A549 (cell line): ENCODE measurements around the gene SLC26A1. TPM values are rescaled to one million over a fixed set of nuclear protein-coding genes. Genes with fewer than 3 reads are reported as not detected.

ENCODE experiments used
- ATAC-seq, 2 experiments: fragments of 200-7000 bp in 1 of 2; fragments of >200 bp in 1 of 2; cut with Nextera tagmentation in 1 of 2; cut with Tn5 transposase in 1 of 2; 3 replicates each; pipeline versions ENCODE4 v1.8.0 to v1.9.1; 2018 to 2020; ENCODE audit warnings: mild to moderate bottlenecking in 1 of 2, moderate library complexity in 1 of 2
- CTCF ChIA-PET: fragments of 300-600 bp; sonication (Branson Sonifier 250); formaldehyde crosslinking; extraction: SDS; loops from one replicate; lab custom pipeline; 2021; ENCODE audit warnings: antibody characterized with exemption, inconsistent platforms; lab: Yijun Ruan, JAX
- POLR2A ChIA-PET: fragments of 350-600 bp; formaldehyde crosslinking; extraction: SDS; loops from one replicate; lab custom pipeline; 2021; ENCODE audit warnings: antibody characterized with exemption, inconsistent platforms; lab: Yijun Ruan, JAX
- DNase-seq, 2 experiments: peaks; one replicate each; pipeline versions ENCODE4 v3.0.0 to v3.0.0-alpha.2; 2011 to 2016; ENCODE audit warnings: low read depth in 1 of 2, low spot score in 1 of 2
- FAIRE-seq: peaks from 2 replicates; lab custom pipeline; 2011; peaks lifted over from hg19 to GRCh38; lab: Jason Lieb, UNC
- H3K27ac ChIP-seq, 2 experiments: fragments of >200 bp; sonication (Bioruptor Twin); formaldehyde crosslinking; 3 replicates each; pipeline ENCODE4 v1.5.1; 2016 to 2017
- H3K4me1 ChIP-seq: fragments of >200 bp; sonication (Bioruptor Twin); formaldehyde crosslinking; 3 replicates; pipeline ENCODE4 v1.6.1; 2016
- H3K4me2 ChIP-seq: fragments of >200 bp; sonication (Bioruptor Twin); formaldehyde crosslinking; 3 replicates; pipeline ENCODE4 v1.6.1; 2016
- H3K4me3 ChIP-seq: fragments of >200 bp; sonication (Bioruptor Twin); formaldehyde crosslinking; 3 replicates; pipeline ENCODE4 v1.5.1; 2016
- H3K9me3 ChIP-seq: fragments of >200 bp; sonication (Bioruptor Twin); formaldehyde crosslinking; 3 replicates; pipeline ENCODE4 v1.6.1; 2016
- CBX8 ChIP-seq: fragments of 200-600 bp; sonication (generic); IDR thresholded peaks from 2 replicates; pipeline ENCODE4 v1.6.1; 2016
- EHF ChIP-seq: fragments of 250-450 bp; sonication (Bioruptor Pico); IDR thresholded peaks from 2 replicates; pipeline ENCODE4 v1.5.0; 2020; ENCODE audit warnings: mild to moderate bottlenecking
- EHMT2 ChIP-seq: fragments of 200-600 bp; sonication (generic); IDR thresholded peaks from 2 replicates; pipeline ENCODE4 v1.6.1; 2016; ENCODE audit warnings: antibody characterized with exemption, low read depth, mild to moderate bottlenecking, moderate library complexity
- ESRRA ChIP-seq: fragments of 150-350 bp; IDR thresholded peaks from 2 replicates; pipeline ENCODE4 v1.6.1; 2014; ENCODE audit warnings: mild to moderate bottlenecking, low read length, borderline replicate concordance
- FOSB ChIP-seq: fragments of 250-450 bp; sonication (Bioruptor Pico); IDR thresholded peaks from 2 replicates; pipeline ENCODE4 v1.5.0; 2020; ENCODE audit warnings: mild to moderate bottlenecking, moderate library complexity
- GATA3 ChIP-seq: IDR thresholded peaks from 2 replicates; pipeline ENCODE4 v1.6.1; 2012; ENCODE audit warnings: borderline replicate concordance
- HDAC2 ChIP-seq: fragments of 200-600 bp; sonication (generic); IDR thresholded peaks from 2 replicates; pipeline ENCODE4 v1.6.1; 2016
- HOXA7 ChIP-seq: fragments of 250-450 bp; sonication (Bioruptor Pico); IDR thresholded peaks from 2 replicates; pipeline ENCODE4 v1.5.0; 2020; ENCODE audit warnings: mild to moderate bottlenecking, moderate library complexity
- MAFK ChIP-seq: fragments of 450-650 bp; IDR thresholded peaks from 2 replicates; pipeline ENCODE4 v1.6.1; 2014; ENCODE audit not compliant: partially characterized antibody
- NPAS2 ChIP-seq: fragments of 250-450 bp; sonication (Bioruptor Pico); IDR thresholded peaks from 2 replicates; pipeline ENCODE4 v1.8.0; 2022; ENCODE audit warnings: mild to moderate bottlenecking, moderate library complexity, borderline replicate concordance
- NR3C1 ChIP-seq: fragments of >200 bp; sonication (Bioruptor Twin); formaldehyde crosslinking; IDR thresholded peaks from 3 replicates; pipeline ENCODE4 v1.6.1; 2017
- PHF8 ChIP-seq: fragments of 200-600 bp; sonication (generic); IDR thresholded peaks from 2 replicates; pipeline ENCODE4 v1.6.1; 2016; ENCODE audit warnings: low read depth, mild to moderate bottlenecking, antibody characterized with exemption, moderate library complexity, borderline replicate concordance
- POLR2A ChIP-seq: IDR thresholded peaks from 2 replicates; pipeline ENCODE4 v1.6.1; 2012; ENCODE audit warnings: mild to moderate bottlenecking, low read length
- RAD21 ChIP-seq, 2 experiments: fragments of >200 bp in 1 of 2; sonication (Bioruptor Twin) in 1 of 2; formaldehyde crosslinking in 1 of 2; IDR thresholded peaks in 1 of 2; conservative IDR thresholded peaks in 1 of 2; 2 replicates in 1 of 2; 3 replicates in 1 of 2; pipeline ENCODE4 v1.6.1; 2012 to 2018; ENCODE audit warnings: inconsistent platforms in 1 of 2
- RCOR1 ChIP-seq: fragments of 150-350 bp; IDR thresholded peaks from 2 replicates; pipeline ENCODE4 v1.6.1; 2014; ENCODE audit warnings: antibody characterized with exemption, low read length, low read depth
- RFX5 ChIP-seq: fragments of 450-650 bp; IDR thresholded peaks from 2 replicates; pipeline ENCODE4 v1.7.1; 2014; ENCODE audit warnings: antibody characterized with exemption, mild to moderate bottlenecking, moderate library complexity
- SREBF2 ChIP-seq: fragments of 450-650 bp; IDR thresholded peaks from 2 replicates; pipeline ENCODE4 v1.6.1; 2014; ENCODE audit warnings: mild to moderate bottlenecking, moderate library complexity
- TFCP2L1 ChIP-seq: fragments of 250-450 bp; sonication (Bioruptor Pico); IDR thresholded peaks from 2 replicates; pipeline ENCODE4 v1.5.0; 2021; ENCODE audit warnings: mild to moderate bottlenecking
- ZFP36 ChIP-seq: fragments of 450-650 bp; IDR thresholded peaks from 2 replicates; pipeline ENCODE4 v1.6.1; 2014; ENCODE audit warnings: borderline replicate concordance; ENCODE audit not compliant: partially characterized antibody
- ZNF302 ChIP-seq: fragments of 250-450 bp; sonication (Bioruptor Pico); IDR thresholded peaks from 2 replicates; pipeline ENCODE4 v1.9.0; 2021; ENCODE audit warnings: inconsistent platforms, mild to moderate bottlenecking, moderate library complexity
- ZSCAN20 ChIP-seq: fragments of 250-450 bp; sonication (Bioruptor Pico); IDR thresholded peaks from 2 replicates; pipeline ENCODE4 v1.8.0; 2022; ENCODE audit warnings: mild to moderate bottlenecking, moderate library complexity
- WGBS: methylation state at CpG from one replicate; pipeline ENCODE4 v1.1.6; 2017; ENCODE audit errors: missing lambda C conversion rate; 5-methylcytosine and 5-hydroxymethylcytosine counted together
- polyA plus RNA-seq, 4 experiments: library from polyadenylated mRNA; depleted of rRNA in 3 of 4; stranded (reverse); fragments of >200 nt; fragmentation: RNase III in 1 of 4; extraction: RNeasy Plus Mini Kit Qiagen cat#74134 plus additional on column Dnase treatment in 1 of 4; gene quantifications; 2 replicates in 3 of 4; 3 replicates in 1 of 4; pipeline ENCODE4 v1.2.3, GENCODE V29; 2011 to 2017
- TF ChIP-seq, protein P1 (sequence below): fragments of 250-450 bp; sonication (Bioruptor Pico); IDR thresholded peaks from 2 replicates; pipeline ENCODE4 v1.5.0; 2021; ENCODE audit warnings: mild to moderate bottlenecking, moderate library complexity, borderline replicate concordance
- TF ChIP-seq, protein P2 (sequence below): fragments of >200 bp; sonication (Bioruptor Twin); formaldehyde crosslinking; IDR thresholded peaks from 3 replicates; pipeline ENCODE4 v1.6.1; 2016
- TF ChIP-seq, protein P3 (sequence below): fragments of 450-650 bp; IDR thresholded peaks from 2 replicates; pipeline ENCODE4 v1.6.1; 2014; ENCODE audit warnings: antibody characterized with exemption
- TF ChIP-seq, protein P4 (sequence below): fragments of >200 bp; sonication (Bioruptor Twin); formaldehyde crosslinking; IDR thresholded peaks from 2 replicates; pipeline ENCODE4 v1.6.1; 2016
- TF ChIP-seq, protein P5 (sequence below): IDR thresholded peaks from 2 replicates; pipeline ENCODE4 v1.6.1; 2012
- TF ChIP-seq, protein P6 (sequence below): fragments of 150-350 bp; IDR thresholded peaks from 2 replicates; pipeline ENCODE4 v1.6.1; 2014; ENCODE audit warnings: low read depth, mild to moderate bottlenecking, low read length
- TF ChIP-seq, protein P7 (sequence below): IDR thresholded peaks from 2 replicates; pipeline ENCODE4 v1.6.1; 2012
- TF ChIP-seq, protein P8 (sequence below): fragments of >200 bp; sonication (Bioruptor Twin); formaldehyde crosslinking; IDR thresholded peaks from 3 replicates; pipeline ENCODE4 v1.5.1; 2016
- TF ChIP-seq, protein P9 (sequence below): IDR thresholded peaks from 2 replicates; pipeline ENCODE4 v1.6.1; 2012; ENCODE audit warnings: low read depth, borderline replicate concordance

SLC26A1 gene
- polyA plus RNA-seq, 2 of the 4 experiments (the other 2 are of a cell fraction): 0.23 to 0.61 TPM

DNA sequence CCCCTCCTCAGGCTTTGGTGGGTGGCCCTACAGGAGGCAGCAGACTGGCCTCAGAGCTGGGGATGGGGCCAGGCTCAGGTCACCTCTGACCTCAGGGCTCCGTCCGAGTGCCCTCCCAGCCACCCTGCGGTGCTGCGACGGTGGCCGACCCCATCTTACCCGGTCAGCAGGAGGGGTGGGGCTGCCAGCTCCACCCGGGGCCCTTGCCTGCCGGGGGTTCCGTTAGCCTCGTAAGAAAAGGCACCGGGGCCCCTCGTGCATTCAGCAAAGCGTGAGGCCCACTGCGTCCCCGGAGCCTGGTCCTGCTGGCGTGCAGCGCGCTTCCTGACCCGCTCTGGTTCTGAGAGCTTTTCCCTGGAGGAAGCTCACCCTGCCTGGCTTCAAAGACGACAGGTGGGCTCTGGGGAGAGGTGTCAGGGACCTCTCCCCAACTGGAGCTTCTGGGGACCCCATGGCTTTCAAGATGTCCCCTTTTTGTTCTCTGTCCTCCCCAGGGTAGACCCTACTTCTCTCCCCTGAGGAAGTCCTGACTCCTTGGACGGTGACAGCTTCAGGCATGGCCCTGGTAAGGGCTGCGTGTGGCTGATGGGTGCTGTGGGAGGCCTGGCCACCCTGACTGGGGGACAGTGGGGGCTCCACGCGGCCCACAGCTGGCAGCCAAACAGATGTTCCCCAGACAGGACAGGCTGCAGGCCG, 34.2 kb upstream of the SLC26A1 start:
- ChIA-PET POLR2A (no interaction called here), CTCF (no interaction called here)
- H3K27ac ChIP-seq: no peak overlapping the region
- TF ChIP-seq EHMT2 (no peak), EHF (CRISPR knock-in tag) (no peak), ZNF302 (CRISPR knock-in tag) (no peak), SREBF2 (no peak), HDAC2 (no peak), GATA3 (no peak), POLR2A (no peak), FOSB (CRISPR knock-in tag) (no peak), NPAS2 (CRISPR knock-in tag) (no peak), MAFK (no peak), HOXA7 (no peak), RFX5 (no peak), CBX8 (no peak), RAD21 (conservative IDR thresholded peaks at IDR 0.05 in 1 of 2, IDR thresholded peaks at IDR 0.05 in 1 of 2) (no peak), ZFP36 (no peak), TFCP2L1 (no peak)
- TF ChIP-seq, protein P1, sequence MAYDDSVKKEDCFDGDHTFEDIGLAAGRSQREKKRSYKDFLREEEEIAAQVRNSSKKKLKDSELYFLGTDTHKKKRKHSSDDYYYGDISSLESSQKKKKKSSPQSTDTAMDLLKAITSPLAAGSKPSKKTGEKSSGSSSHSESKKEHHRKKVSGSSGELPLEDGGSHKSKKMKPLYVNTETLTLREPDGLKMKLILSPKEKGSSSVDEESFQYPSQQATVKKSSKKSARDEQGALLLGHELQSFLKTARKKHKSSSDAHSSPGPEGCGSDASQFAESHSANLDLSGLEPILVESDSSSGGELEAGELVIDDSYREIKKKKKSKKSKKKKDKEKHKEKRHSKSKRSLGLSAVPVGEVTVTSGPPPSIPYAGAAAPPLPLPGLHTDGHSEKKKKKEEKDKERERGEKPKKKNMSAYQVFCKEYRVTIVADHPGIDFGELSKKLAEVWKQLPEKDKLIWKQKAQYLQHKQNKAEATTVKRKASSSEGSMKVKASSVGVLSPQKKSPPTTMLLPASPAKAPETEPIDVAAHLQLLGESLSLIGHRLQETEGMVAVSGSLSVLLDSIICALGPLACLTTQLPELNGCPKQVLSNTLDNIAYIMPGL (CRISPR knock-in tag): no peak
- TF ChIP-seq, protein P2, sequence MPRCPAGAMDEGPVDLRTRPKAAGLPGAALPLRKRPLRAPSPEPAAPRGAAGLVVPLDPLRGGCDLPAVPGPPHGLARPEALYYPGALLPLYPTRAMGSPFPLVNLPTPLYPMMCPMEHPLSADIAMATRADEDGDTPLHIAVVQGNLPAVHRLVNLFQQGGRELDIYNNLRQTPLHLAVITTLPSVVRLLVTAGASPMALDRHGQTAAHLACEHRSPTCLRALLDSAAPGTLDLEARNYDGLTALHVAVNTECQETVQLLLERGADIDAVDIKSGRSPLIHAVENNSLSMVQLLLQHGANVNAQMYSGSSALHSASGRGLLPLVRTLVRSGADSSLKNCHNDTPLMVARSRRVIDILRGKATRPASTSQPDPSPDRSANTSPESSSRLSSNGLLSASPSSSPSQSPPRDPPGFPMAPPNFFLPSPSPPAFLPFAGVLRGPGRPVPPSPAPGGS: no peak
- TF ChIP-seq, protein P3, sequence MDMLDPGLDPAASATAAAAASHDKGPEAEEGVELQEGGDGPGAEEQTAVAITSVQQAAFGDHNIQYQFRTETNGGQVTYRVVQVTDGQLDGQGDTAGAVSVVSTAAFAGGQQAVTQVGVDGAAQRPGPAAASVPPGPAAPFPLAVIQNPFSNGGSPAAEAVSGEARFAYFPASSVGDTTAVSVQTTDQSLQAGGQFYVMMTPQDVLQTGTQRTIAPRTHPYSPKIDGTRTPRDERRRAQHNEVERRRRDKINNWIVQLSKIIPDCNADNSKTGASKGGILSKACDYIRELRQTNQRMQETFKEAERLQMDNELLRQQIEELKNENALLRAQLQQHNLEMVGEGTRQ: no peak
- TF ChIP-seq, protein P4, sequence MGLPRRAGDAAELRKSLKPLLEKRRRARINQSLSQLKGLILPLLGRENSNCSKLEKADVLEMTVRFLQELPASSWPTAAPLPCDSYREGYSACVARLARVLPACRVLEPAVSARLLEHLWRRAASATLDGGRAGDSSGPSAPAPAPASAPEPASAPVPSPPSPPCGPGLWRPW: no peak
- ATAC-seq (no peak; a peak in 2 of 6 replicates), DNase-seq (no peak), FAIRE-seq (no peak)
- no peaks in the 10 kb centered on the region for H3K9me3 ChIP-seq
- 95% methylated on average over 11 of the region's 26 CpGs for WGBS
- H3K4me3 ChIP-seq: no peak overlapping the region
- H3K4me2 ChIP-seq: no peak overlapping the region
- no peaks in the 10 kb centered on the region for H3K4me1 ChIP-seq

DNA sequence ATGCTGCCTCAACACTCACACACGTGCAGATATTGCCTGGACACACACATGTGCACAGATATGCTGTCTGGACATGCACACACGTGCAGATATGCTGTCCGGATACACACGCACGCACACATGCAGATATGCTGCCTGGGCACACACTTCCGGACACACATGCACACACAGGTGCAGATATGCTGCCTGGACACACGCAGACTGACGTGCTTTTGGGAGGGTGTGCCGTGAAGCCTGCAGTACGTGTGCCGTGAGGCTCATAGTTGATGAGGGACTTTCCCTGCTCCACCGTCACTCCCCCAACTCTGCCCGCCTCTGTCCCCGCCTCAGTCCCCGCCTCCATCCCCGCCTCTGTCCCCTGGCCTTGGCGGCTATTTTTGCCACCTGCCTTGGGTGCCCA, 32.9 kb upstream of the SLC26A1 start:
- H3K4me3 ChIP-seq: no peak overlapping the region
- DNase-seq: no peak
- ATAC-seq: peak in 1 of 2 experiments; percentile 44; a peak in 3 of 6 replicates
- WGBS: 48% methylated on average over 17 of the region's 17 CpGs
- POLR2A ChIA-PET: no interaction called here
- H3K4me2 ChIP-seq: no peak overlapping the region
- CTCF ChIA-PET: no interaction called here
- H3K9me3 ChIP-seq: no peaks in the 10 kb centered on the region
- no peaks in the 10 kb centered on the region for H3K4me1 ChIP-seq
- no peak for FAIRE-seq
- H3K27ac ChIP-seq: no peak overlapping the region
- TF ChIP-seq ESRRA (no peak), NR3C1 (no peak), PHF8 (no peak), EHMT2 (no peak), RCOR1 (no peak), SREBF2 (no peak), ZSCAN20 (CRISPR knock-in tag) (no peak)
- TF ChIP-seq, protein P5, sequence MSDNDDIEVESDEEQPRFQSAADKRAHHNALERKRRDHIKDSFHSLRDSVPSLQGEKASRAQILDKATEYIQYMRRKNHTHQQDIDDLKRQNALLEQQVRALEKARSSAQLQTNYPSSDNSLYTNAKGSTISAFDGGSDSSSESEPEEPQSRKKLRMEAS: no peak
- TF ChIP-seq, protein P6, sequence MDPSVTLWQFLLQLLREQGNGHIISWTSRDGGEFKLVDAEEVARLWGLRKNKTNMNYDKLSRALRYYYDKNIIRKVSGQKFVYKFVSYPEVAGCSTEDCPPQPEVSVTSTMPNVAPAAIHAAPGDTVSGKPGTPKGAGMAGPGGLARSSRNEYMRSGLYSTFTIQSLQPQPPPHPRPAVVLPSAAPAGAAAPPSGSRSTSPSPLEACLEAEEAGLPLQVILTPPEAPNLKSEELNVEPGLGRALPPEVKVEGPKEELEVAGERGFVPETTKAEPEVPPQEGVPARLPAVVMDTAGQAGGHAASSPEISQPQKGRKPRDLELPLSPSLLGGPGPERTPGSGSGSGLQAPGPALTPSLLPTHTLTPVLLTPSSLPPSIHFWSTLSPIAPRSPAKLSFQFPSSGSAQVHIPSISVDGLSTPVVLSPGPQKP: no peak
- TF ChIP-seq, protein P7, sequence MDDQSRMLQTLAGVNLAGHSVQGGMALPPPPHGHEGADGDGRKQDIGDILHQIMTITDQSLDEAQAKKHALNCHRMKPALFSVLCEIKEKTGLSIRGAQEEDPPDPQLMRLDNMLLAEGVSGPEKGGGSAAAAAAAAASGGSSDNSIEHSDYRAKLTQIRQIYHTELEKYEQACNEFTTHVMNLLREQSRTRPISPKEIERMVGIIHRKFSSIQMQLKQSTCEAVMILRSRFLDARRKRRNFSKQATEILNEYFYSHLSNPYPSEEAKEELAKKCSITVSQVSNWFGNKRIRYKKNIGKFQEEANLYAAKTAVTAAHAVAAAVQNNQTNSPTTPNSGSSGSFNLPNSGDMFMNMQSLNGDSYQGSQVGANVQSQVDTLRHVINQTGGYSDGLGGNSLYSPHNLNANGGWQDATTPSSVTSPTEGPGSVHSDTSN: no peak
- TF ChIP-seq, protein P8, sequence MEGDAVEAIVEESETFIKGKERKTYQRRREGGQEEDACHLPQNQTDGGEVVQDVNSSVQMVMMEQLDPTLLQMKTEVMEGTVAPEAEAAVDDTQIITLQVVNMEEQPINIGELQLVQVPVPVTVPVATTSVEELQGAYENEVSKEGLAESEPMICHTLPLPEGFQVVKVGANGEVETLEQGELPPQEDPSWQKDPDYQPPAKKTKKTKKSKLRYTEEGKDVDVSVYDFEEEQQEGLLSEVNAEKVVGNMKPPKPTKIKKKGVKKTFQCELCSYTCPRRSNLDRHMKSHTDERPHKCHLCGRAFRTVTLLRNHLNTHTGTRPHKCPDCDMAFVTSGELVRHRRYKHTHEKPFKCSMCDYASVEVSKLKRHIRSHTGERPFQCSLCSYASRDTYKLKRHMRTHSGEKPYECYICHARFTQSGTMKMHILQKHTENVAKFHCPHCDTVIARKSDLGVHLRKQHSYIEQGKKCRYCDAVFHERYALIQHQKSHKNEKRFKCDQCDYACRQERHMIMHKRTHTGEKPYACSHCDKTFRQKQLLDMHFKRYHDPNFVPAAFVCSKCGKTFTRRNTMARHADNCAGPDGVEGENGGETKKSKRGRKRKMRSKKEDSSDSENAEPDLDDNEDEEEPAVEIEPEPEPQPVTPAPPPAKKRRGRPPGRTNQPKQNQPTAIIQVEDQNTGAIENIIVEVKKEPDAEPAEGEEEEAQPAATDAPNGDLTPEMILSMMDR: no peak
- TF ChIP-seq, protein P9, sequence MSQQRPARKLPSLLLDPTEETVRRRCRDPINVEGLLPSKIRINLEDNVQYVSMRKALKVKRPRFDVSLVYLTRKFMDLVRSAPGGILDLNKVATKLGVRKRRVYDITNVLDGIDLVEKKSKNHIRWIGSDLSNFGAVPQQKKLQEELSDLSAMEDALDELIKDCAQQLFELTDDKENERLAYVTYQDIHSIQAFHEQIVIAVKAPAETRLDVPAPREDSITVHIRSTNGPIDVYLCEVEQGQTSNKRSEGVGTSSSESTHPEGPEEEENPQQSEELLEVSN: no peak
